CD4-positive, alpha-beta T cell treated with Interleukin-4 for 4 hours (primary cell): Measurements from ENCODE around the gene PURA.

Experiments
- DNase-seq: peaks from one replicate; pipeline ENCODE4 v3.0.0-alpha.2; 2020

Gene PURA

GRCh38 chr5:140110646-140110957, 3.3 kb upstream of the PURA start:
- DNase-seq: no peak

GRCh38 chr5:140111011-140111858, 2.7 kb upstream of the PURA start:
- DNase-seq: no peak

- no peak for DNase-seq
These were observed 1.9 kb upstream of the PURA start for GRCh38 chr5:140111859-140112551.

GRCh38 chr5:140112685-140113179, 1.2 kb upstream of the PURA start:
- DNase-seq: no peak

GRCh38 chr5:140113180-140113698, 670 bp upstream of the PURA start:
- DNase-seq: no peak

- peak; percentile 29 for DNase-seq
These were observed 654 bp downstream of the PURA start for GRCh38 chr5:140114341-140115185.

- DNase-seq: no peak
These were observed 1.2 kb downstream of the PURA start for GRCh38 chr5:140115186-140115500.

GRCh38 chr5:140116716-140117115, 2.8 kb downstream of the PURA start:
- no peak for DNase-seq

GRCh38 chr5:140117523-140117922, 3.6 kb downstream of the PURA start:
- no peak for DNase-seq

GRCh38 chr5:140118302-140118936, 4.5 kb downstream of the PURA start:
- no peak for DNase-seq

GRCh38 chr5:140125637-140126036, 11.7 kb downstream of the PURA start, which contains the start of gene IGIP:
Gene IGIP, plus strand, starts transcription at chr5:140125937. Its CDS starts 2,540 bp downstream, at chr5:140128477.
- no peak for DNase-seq

- DNase-seq: no peak
These were observed 12.6 kb downstream of the PURA start for GRCh38 chr5:140126315-140127012.

- DNase-seq: no peak
These were observed 14.5 kb downstream of the PURA start for GRCh38 chr5:140128376-140128775.

GRCh38 chr5:140130949-140131733, 17.2 kb downstream of the PURA start:
- DNase-seq: no peak

GRCh38 chr5:140131967-140132409, 18.1 kb downstream of the PURA start:
- no peak for DNase-seq

- no peak for DNase-seq
These were observed 19.7 kb downstream of the PURA start for GRCh38 chr5:140133514-140134167.

GRCh38 chr5:140134277-140134935, 20.5 kb downstream of the PURA start:
- no peak for DNase-seq

GRCh38 chr5:140135127-140135526, 21.2 kb downstream of the PURA start:
- DNase-seq: no peak

GRCh38 chr5:140136624-140137023, 22.7 kb downstream of the PURA start:
- DNase-seq: no peak

GRCh38 chr5:140140435-140140834, 26.5 kb downstream of the PURA start:
- DNase-seq: no peak
